COR-L47 (cell line): ENCODE measurements around the gene STXBP5.
"Not testable (repeated sequence)": the region's sequence is repeated elsewhere in the genome, so short reads cannot be mapped to it uniquely, and the experiment has no call there.

ENCODE experiments used
- DNase-seq: peaks from one replicate; lab custom pipeline; 2025; lab: John Stamatoyannopoulos, UW

The STXBP5 gene

GRCh38 chr6:147246853-147247635 lies 42.8 kb downstream of the STXBP5 start:
- no peak for DNase-seq

GRCh38 chr6:147248859-147249258 lies 44.6 kb downstream of the STXBP5 start:
- no peak for DNase-seq

- DNase-seq = no peak
These were observed 46.9 kb downstream of the STXBP5 start for GRCh38 chr6:147251072-147251471.

GRCh38 chr6:147254929-147255473 lies 50.8 kb downstream of the STXBP5 start:
- not testable (repeated sequence) for DNase-seq

- no peak for DNase-seq
These were observed 51.9 kb downstream of the STXBP5 start for GRCh38 chr6:147255948-147256674.

GRCh38 chr6:147257760-147258159 lies 53.5 kb downstream of the STXBP5 start:
- no peak for DNase-seq

- no peak for DNase-seq
These were observed 55.9 kb downstream of the STXBP5 start for GRCh38 chr6:147260091-147260490.

- DNase-seq = no peak
These were observed 58.7 kb downstream of the STXBP5 start for GRCh38 chr6:147262946-147263345.

GRCh38 chr6:147266821-147267220 lies 62.6 kb downstream of the STXBP5 start:
- DNase-seq = no peak

GRCh38 chr6:147267658-147268057 lies 63.4 kb downstream of the STXBP5 start:
- DNase-seq = no peak

GRCh38 chr6:147268254-147268653 lies 64.0 kb downstream of the STXBP5 start:
- no peak for DNase-seq

GRCh38 chr6:147274012-147274411 lies 69.8 kb downstream of the STXBP5 start:
- no peak for DNase-seq

GRCh38 chr6:147274776-147275175 lies 70.6 kb downstream of the STXBP5 start:
- DNase-seq = no peak

- DNase-seq = no peak
These were observed 74.7 kb downstream of the STXBP5 start for GRCh38 chr6:147278891-147279290.

- DNase-seq = no peak
These were observed 75.2 kb downstream of the STXBP5 start for GRCh38 chr6:147279427-147279826.

GRCh38 chr6:147281895-147282565 lies 77.8 kb downstream of the STXBP5 start:
- no peak for DNase-seq

- no peak for DNase-seq
These were observed 78.3 kb downstream of the STXBP5 start for GRCh38 chr6:147282566-147282959.

GRCh38 chr6:147283460-147283859 lies 79.2 kb downstream of the STXBP5 start:
- no peak for DNase-seq

GRCh38 chr6:147285087-147285855 lies 81.1 kb downstream of the STXBP5 start:
- peak; percentile 3 for DNase-seq

GRCh38 chr6:147287869-147288271 lies 83.7 kb downstream of the STXBP5 start:
- no peak for DNase-seq

GRCh38 chr6:147297124-147297523 lies 92.9 kb downstream of the STXBP5 start:
- no peak for DNase-seq
